ENCODE measurements around the gene PEX10. TPM values are rescaled to one million over a fixed set of nuclear protein-coding genes. Genes with fewer than 3 reads are reported as not detected.

Gene PEX10
- polyA plus RNA-seq, 2 donors: 19.7 to 21.1 TPM

- Histone ChIP-seq H3K4me3 (ENCODE audit: low read depth in 1 of 2, low read length in 2 of 2) (no peak overlapping the region), H3K27ac (ENCODE audit: low read depth in 2 of 2, low read length in 1 of 2) (no peak overlapping the region), H3K9me3 (ENCODE audit: control insufficient read depth in 2 of 2, insufficient read depth in 1 of 2, low read depth in 1 of 2, low read length in 1 of 2) (peaks cover 0 to 3% of the 10 kb centered on the region in 2 donors), H3K4me1 (ENCODE audit: control insufficient read depth in 2 of 2, insufficient read depth in 2 of 2, low read length in 1 of 2) (peaks cover 5 to 37% of the 10 kb centered on the region in 2 donors), H3K27me3 (ENCODE audit: control insufficient read depth in 1 of 2, insufficient read depth in 2 of 2, low read length in 2 of 2) (no peaks in the 10 kb centered on the region), H3K36me3 (ENCODE audit: control insufficient read depth in 2 of 2, insufficient read depth in 2 of 2, low read length in 1 of 2) (peaks cover 0 to 17% of the 10 kb centered on the region in 2 donors)
- WGBS, 2 donors: 75 to 79% methylated on average over 20 of the region's 20 CpGs
Measured at GRCh38 chr1:2429780-2430591, 17.6 kb upstream of the PEX10 start.

- H3K27me3 ChIP-seq (ENCODE audit: control insufficient read depth in 1 of 2, insufficient read depth in 2 of 2, low read length in 2 of 2): no peaks in the 10 kb centered on the region
Measured at GRCh38 chr1:2428490-2428889, 16.1 kb upstream of the PEX10 start.

GRCh38 chr1:2427976-2428375 is 15.6 kb upstream of the PEX10 start:
- H3K4me3 ChIP-seq (ENCODE audit: low read depth in 1 of 2, low read length in 2 of 2): peak overlapping the region in 1 of 2 donors; percentile 50
- peaks cover 5 to 37% of the 10 kb centered on the region in 2 donors for H3K4me1 ChIP-seq (ENCODE audit: control insufficient read depth in 2 of 2, insufficient read depth in 2 of 2, low read length in 1 of 2)
- no peaks in the 10 kb centered on the region for H3K27me3 ChIP-seq (ENCODE audit: control insufficient read depth in 1 of 2, insufficient read depth in 2 of 2, low read length in 2 of 2)

More at GRCh38 chr1:2428490-2428889, 16.1 kb upstream of the PEX10 start:
- peak overlapping the region; percentile 81 to 82 for H3K27ac ChIP-seq (ENCODE audit: low read depth in 2 of 2, low read length in 1 of 2)
- H3K4me1 ChIP-seq (ENCODE audit: control insufficient read depth in 2 of 2, insufficient read depth in 2 of 2, low read length in 1 of 2): peaks cover 5 to 37% of the 10 kb centered on the region in 2 donors
- peaks cover 0 to 14% of the 10 kb centered on the region in 2 donors for H3K36me3 ChIP-seq (ENCODE audit: control insufficient read depth in 2 of 2, insufficient read depth in 2 of 2, low read length in 1 of 2)
- 50 to 63% methylated on average over 28 of the region's 28 CpGs for WGBS, 2 donors
- peaks cover 0 to 1% of the 10 kb centered on the region in 2 donors for H3K9me3 ChIP-seq (ENCODE audit: control insufficient read depth in 2 of 2, insufficient read depth in 1 of 2, low read depth in 1 of 2, low read length in 1 of 2)
- H3K4me3 ChIP-seq (ENCODE audit: low read depth in 1 of 2, low read length in 2 of 2): peak overlapping the region; percentile 41 to 50

GRCh38 chr1:2427051-2427450 is 14.7 kb upstream of the PEX10 start:
- no peak overlapping the region for H3K27ac ChIP-seq (ENCODE audit: low read depth in 2 of 2, low read length in 1 of 2)
- H3K4me3 ChIP-seq (ENCODE audit: low read depth in 1 of 2, low read length in 2 of 2): no peak overlapping the region
- H3K9me3 ChIP-seq (ENCODE audit: control insufficient read depth in 2 of 2, insufficient read depth in 1 of 2, low read depth in 1 of 2, low read length in 1 of 2): peaks cover 0 to 5% of the 10 kb centered on the region in 2 donors
- H3K27me3 ChIP-seq (ENCODE audit: control insufficient read depth in 1 of 2, insufficient read depth in 2 of 2, low read length in 2 of 2): no peaks in the 10 kb centered on the region
- H3K36me3 ChIP-seq (ENCODE audit: control insufficient read depth in 2 of 2, insufficient read depth in 2 of 2, low read length in 1 of 2): peaks cover 0 to 6% of the 10 kb centered on the region in 2 donors
- H3K4me1 ChIP-seq (ENCODE audit: control insufficient read depth in 2 of 2, insufficient read depth in 2 of 2, low read length in 1 of 2): peaks cover 2 to 34% of the 10 kb centered on the region in 2 donors
- 78 to 80% methylated on average over 18 of the region's 18 CpGs for WGBS, 2 donors

More at GRCh38 chr1:2427976-2428375, 15.6 kb upstream of the PEX10 start:
- H3K9me3 ChIP-seq (ENCODE audit: control insufficient read depth in 2 of 2, insufficient read depth in 1 of 2, low read depth in 1 of 2, low read length in 1 of 2): peaks cover 0 to 5% of the 10 kb centered on the region in 2 donors
- H3K27ac ChIP-seq (ENCODE audit: low read depth in 2 of 2, low read length in 1 of 2): peak overlapping the region; percentile 27 to 50
- WGBS, 2 donors: 52 to 56% methylated on average over 10 of the region's 10 CpGs
- H3K36me3 ChIP-seq (ENCODE audit: control insufficient read depth in 2 of 2, insufficient read depth in 2 of 2, low read length in 1 of 2): peaks cover 0 to 11% of the 10 kb centered on the region in 2 donors

GRCh38 chr1:2426540-2426939 is 14.2 kb upstream of the PEX10 start:
- Histone ChIP-seq H3K36me3 (ENCODE audit: control insufficient read depth in 2 of 2, insufficient read depth in 2 of 2, low read length in 1 of 2) (peaks cover 0 to 6% of the 10 kb centered on the region in 2 donors), H3K4me3 (ENCODE audit: low read depth in 1 of 2, low read length in 2 of 2) (no peak overlapping the region), H3K27me3 (ENCODE audit: control insufficient read depth in 1 of 2, insufficient read depth in 2 of 2, low read length in 2 of 2) (no peaks in the 10 kb centered on the region), H3K4me1 (ENCODE audit: control insufficient read depth in 2 of 2, insufficient read depth in 2 of 2, low read length in 1 of 2) (peaks cover 2 to 29% of the 10 kb centered on the region in 2 donors), H3K27ac (ENCODE audit: low read depth in 2 of 2, low read length in 1 of 2) (no peak overlapping the region), H3K9me3 (ENCODE audit: control insufficient read depth in 2 of 2, insufficient read depth in 1 of 2, low read depth in 1 of 2, low read length in 1 of 2) (peaks cover 0 to 5% of the 10 kb centered on the region in 2 donors)
- 69 to 80% methylated on average over 18 of the region's 18 CpGs for WGBS, 2 donors

DNA sequence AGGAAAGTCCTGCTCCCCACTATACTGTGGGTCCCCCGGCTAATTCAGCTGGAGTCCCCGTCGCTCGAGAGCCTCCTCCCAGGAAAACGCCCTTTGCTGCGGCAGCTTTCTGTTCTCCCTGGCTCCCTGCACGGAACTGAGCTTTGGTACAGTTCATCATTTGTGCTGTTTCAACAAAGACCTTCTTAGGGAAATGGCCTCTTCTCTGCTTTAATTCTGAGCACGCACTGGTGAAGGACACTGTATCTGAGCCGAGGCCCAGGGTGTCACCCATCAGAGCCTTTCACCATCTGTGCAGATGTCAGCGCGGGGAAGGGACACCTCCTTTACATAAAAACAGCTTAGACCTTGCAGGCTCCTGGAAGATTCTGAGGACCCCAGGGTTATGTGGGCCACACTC is 13.5 kb upstream of the PEX10 start:
- H3K36me3 ChIP-seq (ENCODE audit: control insufficient read depth in 2 of 2, insufficient read depth in 2 of 2, low read length in 1 of 2): peaks cover 0 to 6% of the 10 kb centered on the region in 2 donors

DNA sequence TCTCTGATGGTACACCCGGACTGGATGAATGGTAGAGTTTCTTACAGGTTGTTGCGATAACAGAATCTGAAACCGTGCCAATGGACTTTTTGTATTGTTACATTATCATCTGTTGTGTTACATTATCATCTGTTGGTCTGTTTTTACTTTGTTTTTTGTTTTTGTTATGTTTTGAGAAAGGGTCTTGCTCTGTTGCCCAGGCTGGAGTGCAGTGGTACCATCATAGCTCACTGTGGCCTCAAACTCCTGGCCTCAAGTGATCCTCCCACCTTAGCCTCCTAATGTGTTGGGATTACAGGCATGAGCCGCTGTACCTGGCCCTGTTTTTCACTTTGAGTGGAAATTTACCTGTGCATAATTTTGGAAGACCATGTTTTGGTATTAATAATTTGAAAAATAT is 10.2 kb upstream of the PEX10 start:
- Histone ChIP-seq H3K4me3 (ENCODE audit: low read depth in 1 of 2, low read length in 2 of 2) (no peak overlapping the region), H3K4me1 (ENCODE audit: control insufficient read depth in 2 of 2, insufficient read depth in 2 of 2, low read length in 1 of 2) (peaks cover 3% of the 10 kb centered on the region in 2 donors), H3K27me3 (ENCODE audit: control insufficient read depth in 1 of 2, insufficient read depth in 2 of 2, low read length in 2 of 2) (no peaks in the 10 kb centered on the region), H3K36me3 (ENCODE audit: control insufficient read depth in 2 of 2, insufficient read depth in 2 of 2, low read length in 1 of 2) (no peaks in the 10 kb centered on the region), H3K27ac (ENCODE audit: low read depth in 2 of 2, low read length in 1 of 2) (no peak overlapping the region), H3K9me3 (ENCODE audit: control insufficient read depth in 2 of 2, insufficient read depth in 1 of 2, low read depth in 1 of 2, low read length in 1 of 2) (peaks cover 0 to 5% of the 10 kb centered on the region in 2 donors)
- WGBS, 2 donors: 91 to 92% methylated on average over 4 of the region's 4 CpGs

More for the DNA sequence above, 13.5 kb upstream of the PEX10 start:
- H3K4me1 ChIP-seq (ENCODE audit: control insufficient read depth in 2 of 2, insufficient read depth in 2 of 2, low read length in 1 of 2): peaks cover 2 to 23% of the 10 kb centered on the region in 2 donors
- peaks cover 0 to 5% of the 10 kb centered on the region in 2 donors for H3K9me3 ChIP-seq (ENCODE audit: control insufficient read depth in 2 of 2, insufficient read depth in 1 of 2, low read depth in 1 of 2, low read length in 1 of 2)
- WGBS, 2 donors: 71 to 81% methylated on average over 11 of the region's 11 CpGs
- H3K4me3 ChIP-seq (ENCODE audit: low read depth in 1 of 2, low read length in 2 of 2): no peak overlapping the region
- no peak overlapping the region for H3K27ac ChIP-seq (ENCODE audit: low read depth in 2 of 2, low read length in 1 of 2)
- H3K27me3 ChIP-seq (ENCODE audit: control insufficient read depth in 1 of 2, insufficient read depth in 2 of 2, low read length in 2 of 2): no peaks in the 10 kb centered on the region

DNA sequence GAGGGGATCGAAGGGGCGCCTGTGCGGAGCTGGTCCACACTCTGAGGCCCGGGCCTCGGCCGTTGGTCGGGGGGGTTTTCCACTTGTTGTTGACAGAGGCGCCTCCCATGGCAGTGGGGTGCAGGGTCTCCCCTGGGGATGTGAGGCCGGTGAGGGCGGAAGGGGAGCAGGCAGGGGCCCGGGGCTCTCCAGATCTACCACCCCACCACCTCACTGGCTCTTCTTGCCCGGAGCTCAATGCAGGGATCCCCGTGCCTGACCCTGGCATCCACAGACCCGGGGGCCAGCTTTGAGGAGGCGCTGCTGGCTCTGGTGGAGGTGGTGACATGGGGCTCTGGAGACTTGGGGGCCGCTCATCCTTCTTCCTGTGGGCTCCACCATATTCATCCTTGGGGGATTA is 7.1 kb upstream of the PEX10 start:
- Histone ChIP-seq H3K27ac (ENCODE audit: low read depth in 2 of 2, low read length in 1 of 2) (no peak overlapping the region), H3K4me1 (ENCODE audit: control insufficient read depth in 2 of 2, insufficient read depth in 2 of 2, low read length in 1 of 2) (peaks cover 7 to 15% of the 10 kb centered on the region in 2 donors), H3K4me3 (ENCODE audit: low read depth in 1 of 2, low read length in 2 of 2) (no peak overlapping the region), H3K36me3 (ENCODE audit: control insufficient read depth in 2 of 2, insufficient read depth in 2 of 2, low read length in 1 of 2) (no peaks in the 10 kb centered on the region), H3K27me3 (ENCODE audit: control insufficient read depth in 1 of 2, insufficient read depth in 2 of 2, low read length in 2 of 2) (no peaks in the 10 kb centered on the region), H3K9me3 (ENCODE audit: control insufficient read depth in 2 of 2, insufficient read depth in 1 of 2, low read depth in 1 of 2, low read length in 1 of 2) (peaks cover 0 to 5% of the 10 kb centered on the region in 2 donors)
- 74 to 84% methylated on average over 16 of the region's 16 CpGs for WGBS, 2 donors

DNA sequence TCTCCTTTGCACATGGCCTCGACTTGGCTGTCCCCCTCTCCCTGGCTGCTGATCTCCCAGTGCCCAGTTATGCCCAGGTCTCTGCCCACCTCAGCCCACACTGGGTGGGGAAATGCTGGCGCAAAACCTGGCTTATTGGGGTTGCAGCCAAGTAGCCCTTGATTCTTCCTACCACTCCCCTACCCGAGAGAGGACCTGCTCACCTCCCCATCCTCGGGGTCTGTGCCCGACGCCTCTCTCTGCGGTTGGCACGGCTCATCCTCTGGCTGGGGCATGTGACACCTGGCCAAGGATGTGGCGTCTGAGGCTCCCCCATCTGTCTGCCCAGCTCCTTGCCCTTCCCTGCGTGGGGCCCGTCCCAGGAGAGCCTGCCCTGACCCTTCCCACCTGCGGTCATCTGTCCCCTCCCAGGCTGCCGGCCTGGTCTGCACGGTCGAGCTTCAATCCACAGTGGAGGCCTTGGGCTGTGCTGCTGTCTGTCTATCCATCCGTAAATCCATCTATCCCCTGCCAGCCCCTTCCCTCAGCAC is 6.5 kb upstream of the PEX10 start:
- no peak overlapping the region for H3K27ac ChIP-seq (ENCODE audit: low read depth in 2 of 2, low read length in 1 of 2)
- peaks cover 9 to 18% of the 10 kb centered on the region in 2 donors for H3K4me1 ChIP-seq (ENCODE audit: control insufficient read depth in 2 of 2, insufficient read depth in 2 of 2, low read length in 1 of 2)
- H3K27me3 ChIP-seq (ENCODE audit: control insufficient read depth in 1 of 2, insufficient read depth in 2 of 2, low read length in 2 of 2): no peaks in the 10 kb centered on the region
- 73 to 79% methylated on average over 16 of the region's 16 CpGs for WGBS, 2 donors
- no peaks in the 10 kb centered on the region for H3K36me3 ChIP-seq (ENCODE audit: control insufficient read depth in 2 of 2, insufficient read depth in 2 of 2, low read length in 1 of 2)
- peaks cover 0 to 5% of the 10 kb centered on the region in 2 donors for H3K9me3 ChIP-seq (ENCODE audit: control insufficient read depth in 2 of 2, insufficient read depth in 1 of 2, low read depth in 1 of 2, low read length in 1 of 2)
- H3K4me3 ChIP-seq (ENCODE audit: low read depth in 1 of 2, low read length in 2 of 2): no peak overlapping the region

All from esophagus (tissue), 2 donors.